Glutamatergic neuron (in vitro differentiated cells): ENCODE measurements around the gene LRRC7. TPM values are rescaled to one million over a fixed set of nuclear protein-coding genes. Genes with fewer than 3 reads are reported as not detected.
"Not testable (repeated sequence)": the region's sequence is repeated elsewhere in the genome, so short reads cannot be mapped to it uniquely, and the experiment has no call there.

ENCODE experiments used
- DNase-seq: peaks from one replicate; pipeline ENCODE4 v3.0.0; 2022
- H3K27ac Mint-ChIP-seq: one replicate; pipeline ENCODE4 v1.8.0; 2020; ENCODE audit warnings: mild to moderate bottlenecking, mixed read lengths, inconsistent platforms; ENCODE audit not compliant: unreplicated experiment
- H3K27me3 Mint-ChIP-seq: one replicate; pipeline ENCODE4 v1.8.0; 2020; ENCODE audit warnings: mild to moderate bottlenecking, moderate library complexity, mixed read lengths, inconsistent platforms; ENCODE audit not compliant: unreplicated experiment
- H3K36me3 Mint-ChIP-seq: one replicate; pipeline ENCODE4 v1.8.0; 2020; ENCODE audit warnings: mild to moderate bottlenecking, mixed read lengths, inconsistent platforms; ENCODE audit not compliant: unreplicated experiment
- H3K4me1 Mint-ChIP-seq: one replicate; pipeline ENCODE4 v1.8.0; 2020; ENCODE audit warnings: mild to moderate bottlenecking, low read depth, mixed read lengths, inconsistent platforms; ENCODE audit not compliant: unreplicated experiment
- H3K4me3 Mint-ChIP-seq: one replicate; pipeline ENCODE4 v1.8.0; 2020; ENCODE audit warnings: mild to moderate bottlenecking, mixed read lengths, inconsistent platforms; ENCODE audit not compliant: unreplicated experiment
- H3K9me3 Mint-ChIP-seq: one replicate; pipeline ENCODE4 v1.8.0; 2020; ENCODE audit warnings: mild to moderate bottlenecking, moderate library complexity, mixed read lengths, inconsistent platforms; ENCODE audit not compliant: unreplicated experiment
- total RNA-seq: library from RNA; stranded (reverse); fragmentation: NEBNext Ultra II Directional; extraction: Animal tissue kit (Norgen Biotek cat#: 25700); gene quantifications from one replicate; pipeline ENCODE4 v1.2.1, GENCODE V29; 2021; ENCODE audit not compliant: unreplicated experiment
- TF ChIP-seq, protein P1 (sequence below): fragments of 200-600 bp; sonication (generic); IDR thresholded peaks from one replicate; pipeline ENCODE4 v1.5.0; 2021; ENCODE audit not compliant: partially characterized antibody, unreplicated experiment

The LRRC7 gene
- total RNA-seq, 1 donor from 2014 or later: 19.1 TPM

DNA sequence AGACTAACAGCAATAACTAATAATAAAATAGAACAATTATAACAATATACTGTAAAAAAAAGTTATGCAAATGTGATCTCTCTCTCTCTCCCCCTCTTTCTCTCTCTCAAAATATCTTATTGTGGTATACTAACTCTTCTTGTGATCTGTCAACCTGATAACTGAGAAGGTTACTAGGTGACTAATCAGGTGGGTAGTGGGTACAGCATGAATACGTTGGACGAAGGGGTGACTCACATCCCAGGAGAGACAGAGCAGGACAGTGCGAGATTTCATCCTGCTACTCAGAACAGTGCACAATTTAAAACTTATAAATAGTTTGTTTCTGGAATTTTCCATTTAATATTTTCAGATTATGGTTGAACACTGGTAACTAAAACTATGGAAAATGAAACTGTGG lies 380.1 kb downstream of the LRRC7 start:
- no peak for DNase-seq
- no peak overlapping the region for H3K27ac Mint-ChIP-seq
- H3K4me1 Mint-ChIP-seq: no peaks in the 10 kb centered on the region
- H3K36me3 Mint-ChIP-seq: peaks cover 4% of the 10 kb centered on the region
- TF ChIP-seq, protein P1, sequence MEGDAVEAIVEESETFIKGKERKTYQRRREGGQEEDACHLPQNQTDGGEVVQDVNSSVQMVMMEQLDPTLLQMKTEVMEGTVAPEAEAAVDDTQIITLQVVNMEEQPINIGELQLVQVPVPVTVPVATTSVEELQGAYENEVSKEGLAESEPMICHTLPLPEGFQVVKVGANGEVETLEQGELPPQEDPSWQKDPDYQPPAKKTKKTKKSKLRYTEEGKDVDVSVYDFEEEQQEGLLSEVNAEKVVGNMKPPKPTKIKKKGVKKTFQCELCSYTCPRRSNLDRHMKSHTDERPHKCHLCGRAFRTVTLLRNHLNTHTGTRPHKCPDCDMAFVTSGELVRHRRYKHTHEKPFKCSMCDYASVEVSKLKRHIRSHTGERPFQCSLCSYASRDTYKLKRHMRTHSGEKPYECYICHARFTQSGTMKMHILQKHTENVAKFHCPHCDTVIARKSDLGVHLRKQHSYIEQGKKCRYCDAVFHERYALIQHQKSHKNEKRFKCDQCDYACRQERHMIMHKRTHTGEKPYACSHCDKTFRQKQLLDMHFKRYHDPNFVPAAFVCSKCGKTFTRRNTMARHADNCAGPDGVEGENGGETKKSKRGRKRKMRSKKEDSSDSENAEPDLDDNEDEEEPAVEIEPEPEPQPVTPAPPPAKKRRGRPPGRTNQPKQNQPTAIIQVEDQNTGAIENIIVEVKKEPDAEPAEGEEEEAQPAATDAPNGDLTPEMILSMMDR: no peak
- H3K9me3 Mint-ChIP-seq: no peaks in the 10 kb centered on the region
- H3K27me3 Mint-ChIP-seq: peaks cover 1% of the 10 kb centered on the region
- H3K4me3 Mint-ChIP-seq: no peak overlapping the region

DNA sequence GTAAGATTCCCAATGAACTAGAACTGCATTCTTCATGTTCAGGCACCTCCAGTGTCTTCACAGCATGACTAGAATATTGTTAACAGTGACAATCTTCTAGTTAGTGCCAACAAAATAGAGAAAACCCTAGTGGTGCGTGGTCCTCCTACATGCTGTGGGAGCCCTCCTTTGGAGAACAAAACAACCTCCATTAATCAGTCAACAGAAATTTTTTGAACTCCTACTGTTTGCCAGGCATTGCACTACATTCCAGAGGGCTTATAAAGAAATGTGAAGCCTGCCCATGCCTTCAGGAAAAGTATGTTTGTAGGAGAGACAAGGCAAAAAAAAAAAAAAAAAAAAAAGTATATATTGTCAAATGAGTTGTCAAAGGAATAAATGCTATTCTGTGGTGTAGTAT lies 385.0 kb downstream of the LRRC7 start:
- DNase-seq: no peak
- Mint-ChIP-seq H3K36me3 (no peaks in the 10 kb centered on the region), H3K4me1 (no peaks in the 10 kb centered on the region), H3K27me3 (peaks cover 1% of the 10 kb centered on the region), H3K9me3 (no peaks in the 10 kb centered on the region), H3K4me3 (no peak overlapping the region), H3K27ac (no peak overlapping the region)
- TF ChIP-seq, protein P1: no peak

DNA sequence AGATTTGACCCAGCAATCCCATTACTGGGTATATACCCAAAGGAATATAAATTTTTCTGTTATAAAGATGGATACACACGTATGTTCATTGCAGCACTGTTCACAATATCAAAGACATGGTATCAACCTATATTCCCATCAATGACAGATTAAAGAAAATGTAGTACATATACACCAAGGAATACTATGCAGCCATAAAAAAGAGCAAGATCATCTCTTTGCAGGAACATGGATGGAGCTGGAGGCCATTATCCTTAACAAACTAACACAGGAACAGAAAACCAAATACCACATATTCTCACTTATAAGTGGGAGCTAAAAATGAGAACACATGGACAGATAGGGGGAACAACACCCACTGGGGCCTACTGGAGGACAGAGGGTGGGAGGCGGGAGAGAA lies 394.7 kb downstream of the LRRC7 start:
- H3K9me3 Mint-ChIP-seq, H3K36me3 Mint-ChIP-seq, DNase-seq, H3K4me3 Mint-ChIP-seq, H3K27ac Mint-ChIP-seq, H3K4me1 Mint-ChIP-seq, H3K27me3 Mint-ChIP-seq: not testable (repeated sequence)

DNA sequence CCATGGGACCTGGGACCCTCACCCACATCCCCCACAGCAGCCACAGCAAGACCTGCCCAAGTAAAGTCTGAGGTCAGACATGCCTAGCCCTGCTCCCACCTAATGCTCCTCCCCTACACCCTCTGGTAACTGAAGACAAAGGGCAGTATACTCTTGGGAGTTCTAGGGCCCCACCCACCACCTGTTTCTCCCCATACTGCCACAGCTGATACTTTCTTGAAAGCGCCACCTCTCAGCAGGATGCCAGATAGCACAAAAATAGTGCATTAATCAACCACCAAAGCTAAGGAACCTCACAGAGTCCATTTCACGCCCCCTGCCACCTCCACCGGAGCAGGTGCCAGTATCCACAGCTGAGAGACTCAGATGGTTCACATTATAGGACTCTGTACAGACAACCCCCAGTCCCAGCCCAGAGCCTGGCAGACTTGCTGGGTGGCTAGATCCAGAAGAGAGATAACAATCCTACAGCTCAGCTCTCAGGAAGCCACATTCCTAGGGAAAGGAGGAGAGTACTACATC lies 399.6 kb downstream of the LRRC7 start:
- TF ChIP-seq, protein P1: no peak
- H3K27me3 Mint-ChIP-seq: peaks cover 4% of the 10 kb centered on the region
- no peak overlapping the region for H3K4me3 Mint-ChIP-seq
- DNase-seq: no peak
- H3K9me3 Mint-ChIP-seq: peaks cover 14% of the 10 kb centered on the region
- H3K4me1 Mint-ChIP-seq: no peaks in the 10 kb centered on the region
- no peak overlapping the region for H3K27ac Mint-ChIP-seq
- peaks cover 9% of the 10 kb centered on the region for H3K36me3 Mint-ChIP-seq

DNA sequence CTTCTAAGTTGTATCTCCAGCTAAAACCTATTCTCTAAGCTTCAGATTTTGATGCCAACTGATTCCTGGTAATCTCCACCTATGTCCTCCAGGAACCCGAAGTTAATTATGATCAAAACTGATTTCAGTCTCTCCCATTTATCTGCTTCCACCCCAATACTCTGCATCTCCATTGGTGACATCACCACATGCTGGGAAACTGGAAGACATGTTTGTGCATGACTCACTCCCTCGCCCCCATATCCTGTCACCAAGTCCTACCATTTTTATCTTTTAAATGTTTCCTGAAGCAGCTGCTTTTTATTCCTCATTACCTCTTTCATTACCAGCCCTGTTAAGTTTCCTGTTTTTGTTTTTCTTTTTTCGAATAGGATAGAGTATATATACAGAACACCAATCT lies 409.2 kb downstream of the LRRC7 start:
- Mint-ChIP-seq H3K4me3 (no peak overlapping the region), H3K36me3 (no peaks in the 10 kb centered on the region), H3K4me1 (no peaks in the 10 kb centered on the region), H3K27me3 (no peaks in the 10 kb centered on the region), H3K9me3 (peaks cover 5% of the 10 kb centered on the region), H3K27ac (no peak overlapping the region)
- TF ChIP-seq, protein P1: no peak
- DNase-seq: no peak
